NB4 (cell line): Measurements from ENCODE around the gene NELL2.
"Not testable (repeated sequence)": the region's sequence is repeated elsewhere in the genome, so short reads cannot be mapped to it uniquely, and the experiment has no call there.

Experiments
- DNase-seq: peaks from one replicate; pipeline ENCODE4 v3.0.0; 2010; ENCODE audit warnings: low read depth
- H3K4me3 ChIP-seq: one replicate; pipeline ENCODE4 v1.5.1; 2011; ENCODE audit warnings: mild to moderate bottlenecking, low read depth, low read length, moderate library complexity
- MYC ChIP-seq: IDR thresholded peaks from 2 replicates; pipeline ENCODE4 v1.6.1; 2011; ENCODE audit warnings: low read depth, low read length
- POLR2A ChIP-seq: IDR thresholded peaks from 2 replicates; pipeline ENCODE4 v1.6.1; 2011; ENCODE audit warnings: mild to moderate bottlenecking; ENCODE audit not compliant: insufficient read length; ENCODE audit errors: extremely low read depth
- TF ChIP-seq, protein P1 (sequence below): IDR thresholded peaks from 2 replicates; pipeline ENCODE4 v1.6.1; 2011; ENCODE audit warnings: low read depth, low read length
- TF ChIP-seq, protein P2 (sequence below): IDR thresholded peaks from one replicate; pipeline ENCODE4 v1.5.1; 2012; ENCODE audit warnings: low read depth, low read length

The NELL2 gene

DNA sequence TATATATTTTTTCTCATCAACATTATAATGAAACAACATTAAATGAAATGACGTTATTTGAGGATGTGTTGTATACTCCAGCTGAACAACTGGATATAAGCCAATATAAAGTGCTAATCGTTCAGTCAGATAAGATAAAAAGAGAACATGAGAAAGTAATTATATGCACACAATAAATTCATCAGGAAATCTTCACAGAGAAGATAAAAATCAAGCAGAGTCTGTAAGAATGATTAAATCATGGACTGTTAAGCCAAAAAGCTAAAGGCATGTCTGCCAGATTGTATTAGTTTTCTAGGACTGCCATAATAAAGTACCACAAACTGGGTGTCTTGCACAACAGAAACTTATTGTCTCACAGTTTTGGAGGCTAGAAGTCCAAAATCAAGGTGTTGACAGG is 178.6 kb downstream of the NELL2 start:
- DNase-seq, result no peak
- TF ChIP-seq POLR2A (no peak), MYC (no peak)
- TF ChIP-seq, protein P1, sequence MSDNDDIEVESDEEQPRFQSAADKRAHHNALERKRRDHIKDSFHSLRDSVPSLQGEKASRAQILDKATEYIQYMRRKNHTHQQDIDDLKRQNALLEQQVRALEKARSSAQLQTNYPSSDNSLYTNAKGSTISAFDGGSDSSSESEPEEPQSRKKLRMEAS, result no peak
- TF ChIP-seq, protein P2, sequence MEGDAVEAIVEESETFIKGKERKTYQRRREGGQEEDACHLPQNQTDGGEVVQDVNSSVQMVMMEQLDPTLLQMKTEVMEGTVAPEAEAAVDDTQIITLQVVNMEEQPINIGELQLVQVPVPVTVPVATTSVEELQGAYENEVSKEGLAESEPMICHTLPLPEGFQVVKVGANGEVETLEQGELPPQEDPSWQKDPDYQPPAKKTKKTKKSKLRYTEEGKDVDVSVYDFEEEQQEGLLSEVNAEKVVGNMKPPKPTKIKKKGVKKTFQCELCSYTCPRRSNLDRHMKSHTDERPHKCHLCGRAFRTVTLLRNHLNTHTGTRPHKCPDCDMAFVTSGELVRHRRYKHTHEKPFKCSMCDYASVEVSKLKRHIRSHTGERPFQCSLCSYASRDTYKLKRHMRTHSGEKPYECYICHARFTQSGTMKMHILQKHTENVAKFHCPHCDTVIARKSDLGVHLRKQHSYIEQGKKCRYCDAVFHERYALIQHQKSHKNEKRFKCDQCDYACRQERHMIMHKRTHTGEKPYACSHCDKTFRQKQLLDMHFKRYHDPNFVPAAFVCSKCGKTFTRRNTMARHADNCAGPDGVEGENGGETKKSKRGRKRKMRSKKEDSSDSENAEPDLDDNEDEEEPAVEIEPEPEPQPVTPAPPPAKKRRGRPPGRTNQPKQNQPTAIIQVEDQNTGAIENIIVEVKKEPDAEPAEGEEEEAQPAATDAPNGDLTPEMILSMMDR, result no peak
- H3K4me3 ChIP-seq, result no peak overlapping the region

DNA sequence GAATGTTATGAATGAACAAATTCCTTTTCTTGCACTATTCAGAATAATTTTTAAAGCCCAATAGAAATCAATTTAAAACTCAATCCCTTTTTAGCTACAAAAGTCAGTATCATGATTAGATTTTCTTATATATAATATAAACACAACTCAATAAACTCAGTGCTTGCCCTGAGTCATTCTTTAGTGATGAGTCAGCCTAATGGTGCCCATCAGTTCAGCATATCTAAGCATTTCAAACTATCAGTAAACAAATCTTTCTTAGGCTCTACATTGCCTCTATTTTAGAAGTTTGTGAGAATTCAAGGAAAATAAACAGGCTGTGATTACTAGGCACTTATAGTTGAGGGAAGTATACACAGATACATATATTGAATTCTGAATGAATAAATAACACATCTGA is 179.6 kb downstream of the NELL2 start:
- no peak for DNase-seq
- no peak overlapping the region for H3K4me3 ChIP-seq
- TF ChIP-seq, protein P1, result no peak
- TF ChIP-seq, protein P2, result no peak
- TF ChIP-seq MYC (no peak), POLR2A (no peak)

DNA sequence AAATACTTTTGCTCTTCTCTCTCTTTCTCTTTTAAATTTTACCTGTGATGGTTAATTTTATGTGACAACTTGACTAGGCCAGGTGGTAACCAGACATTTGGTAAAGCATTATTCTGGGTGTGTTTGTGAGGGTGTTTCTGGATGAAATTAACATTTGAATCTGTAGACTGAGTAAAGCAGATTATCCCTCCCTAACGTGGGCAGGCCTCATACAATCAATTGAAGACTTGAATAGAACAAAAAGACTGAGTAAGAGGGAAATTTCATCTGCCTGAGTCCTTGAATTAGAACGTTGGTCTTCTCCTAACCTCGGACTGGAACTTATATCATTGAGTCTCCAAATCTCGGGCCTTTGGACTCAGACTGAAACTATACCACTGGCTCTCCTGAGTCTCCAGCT is 182.1 kb downstream of the NELL2 start:
- DNase-seq, result no peak
- no peak overlapping the region for H3K4me3 ChIP-seq
- TF ChIP-seq MYC (no peak), POLR2A (no peak)
- TF ChIP-seq, protein P1, result no peak
- TF ChIP-seq, protein P2, result no peak

DNA sequence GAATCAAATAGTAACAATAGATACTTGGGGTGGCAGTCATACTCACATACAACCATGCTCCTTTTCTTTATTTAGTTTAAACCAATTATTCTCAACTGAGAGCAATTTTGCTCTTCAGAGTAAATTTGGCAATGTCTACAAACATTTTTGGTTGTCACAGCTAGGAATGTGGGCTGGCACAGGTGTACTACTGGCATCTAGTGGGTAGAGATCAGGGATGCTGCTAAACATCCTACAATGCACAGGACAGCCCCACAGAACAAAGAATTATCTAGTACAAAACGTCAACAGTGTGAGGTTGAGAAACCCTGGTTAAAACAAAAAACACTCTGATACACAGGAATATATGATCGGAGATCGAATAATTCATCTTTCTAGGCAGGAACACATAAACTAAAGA is 186.5 kb downstream of the NELL2 start:
- H3K4me3 ChIP-seq, result no peak overlapping the region
- TF ChIP-seq MYC (no peak), POLR2A (no peak)
- TF ChIP-seq, protein P1, result no peak
- TF ChIP-seq, protein P2, result no peak
- no peak for DNase-seq

DNA sequence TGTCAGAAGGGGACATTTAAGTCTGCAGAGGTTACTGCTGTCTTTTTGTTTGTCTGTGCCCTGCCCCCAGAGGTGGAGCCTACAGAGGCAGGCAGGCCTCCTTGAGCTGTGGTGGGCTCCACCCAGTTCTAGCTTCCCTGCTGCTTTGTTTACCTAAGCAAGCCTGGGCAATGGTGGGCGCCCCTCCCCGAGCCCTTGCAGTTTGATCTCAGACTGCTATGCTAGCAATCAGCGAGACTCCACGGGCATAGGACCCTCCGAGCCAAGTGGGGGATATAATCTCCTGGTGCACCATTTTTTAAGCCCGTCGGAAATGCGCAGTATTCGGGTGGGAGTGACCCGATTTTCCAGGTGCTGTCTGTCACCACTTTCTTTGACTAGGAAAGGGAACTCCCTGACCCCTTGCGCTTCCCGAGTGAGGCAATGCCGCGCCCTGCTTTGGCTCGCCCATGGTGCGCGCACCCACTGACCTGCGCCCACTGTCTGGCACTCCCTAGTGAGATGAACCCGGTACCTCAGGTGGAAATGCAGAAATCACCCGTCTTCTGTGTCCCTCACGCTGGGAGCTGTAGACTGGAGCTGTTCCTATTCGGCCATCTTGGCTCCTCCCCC is 189.2 kb downstream of the NELL2 start:
- not testable (repeated sequence) for H3K4me3 ChIP-seq, DNase-seq

DNA sequence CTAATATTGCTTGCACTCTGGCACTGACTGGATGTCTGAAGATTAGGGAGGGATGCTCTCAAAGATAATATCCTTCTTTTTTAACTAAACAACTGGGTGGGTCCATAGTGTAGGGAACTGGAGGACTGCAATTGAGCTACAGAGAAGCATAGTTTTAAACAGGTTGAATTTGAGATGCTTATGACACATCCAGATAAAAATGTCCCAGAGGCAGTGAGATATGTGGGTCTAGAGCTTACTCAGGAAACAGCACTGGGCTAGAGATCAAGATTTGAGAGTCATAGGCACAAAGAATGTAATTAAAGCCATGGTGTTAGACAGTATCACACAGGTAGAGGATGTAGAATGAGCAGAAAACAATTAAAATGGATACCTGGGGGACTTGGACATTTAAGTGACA is 198.4 kb downstream of the NELL2 start:
- DNase-seq, result no peak
- TF ChIP-seq MYC (no peak), POLR2A (no peak)
- TF ChIP-seq, protein P2, result no peak
- TF ChIP-seq, protein P1, result no peak
- H3K4me3 ChIP-seq, result no peak overlapping the region
